ENCODE data around the gene FOXR1. TPM values are rescaled to one million over a fixed set of nuclear protein-coding genes. Genes with fewer than 3 reads are reported as not detected.
A peak's percentile ranks its signal among the peaks of the same experiment; 100 is the strongest.

Gene FOXR1
- total RNA-seq, 1 donor, result not detected

GRCh38 chr11:119030029-119030328 is 58.4 kb downstream of the FOXR1 start:
- no peak for DNase-seq (ENCODE audit: low read depth)

DNA sequence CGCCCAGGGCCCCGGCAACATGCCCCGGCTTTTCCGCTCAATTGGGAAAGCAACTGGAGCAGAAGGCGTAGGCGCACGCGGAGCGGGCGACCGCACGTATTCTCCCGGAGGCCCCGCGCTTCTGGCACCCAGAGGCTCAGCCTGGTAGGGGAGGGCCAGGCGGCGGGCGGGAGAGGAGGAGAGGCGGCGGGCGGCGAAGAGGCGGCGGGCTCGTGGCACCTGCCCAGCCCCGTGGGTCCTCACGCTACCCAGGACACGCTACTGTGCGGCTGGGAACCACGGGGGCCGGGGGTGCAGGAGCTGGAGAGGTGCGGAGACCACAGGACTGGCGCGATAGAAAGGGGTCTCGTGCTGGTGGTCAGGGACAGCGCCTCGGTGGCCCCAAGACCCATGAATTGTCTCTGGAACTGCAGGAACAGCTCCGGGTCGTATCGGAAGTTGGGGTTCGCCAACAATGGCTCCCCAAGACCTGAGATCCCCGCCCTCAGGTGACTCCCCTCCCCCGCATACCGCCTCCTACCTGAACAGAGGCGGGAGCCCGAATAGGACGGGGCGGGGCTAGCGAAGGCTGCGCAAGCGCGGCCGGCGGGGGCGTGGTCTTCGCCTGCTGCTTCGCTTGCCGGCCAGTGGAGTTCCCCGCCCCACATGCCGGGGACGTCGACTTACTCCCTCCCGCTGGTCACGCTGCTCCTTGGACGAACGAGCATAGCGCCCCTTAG is 58.9 kb downstream of the FOXR1 start, which contains the start of gene SLC37A4:
TSS of gene SLC37A4 (minus strand) at position 549 of the 719 bp plus-strand sequence.
- TF ChIP-seq, protein P1, sequence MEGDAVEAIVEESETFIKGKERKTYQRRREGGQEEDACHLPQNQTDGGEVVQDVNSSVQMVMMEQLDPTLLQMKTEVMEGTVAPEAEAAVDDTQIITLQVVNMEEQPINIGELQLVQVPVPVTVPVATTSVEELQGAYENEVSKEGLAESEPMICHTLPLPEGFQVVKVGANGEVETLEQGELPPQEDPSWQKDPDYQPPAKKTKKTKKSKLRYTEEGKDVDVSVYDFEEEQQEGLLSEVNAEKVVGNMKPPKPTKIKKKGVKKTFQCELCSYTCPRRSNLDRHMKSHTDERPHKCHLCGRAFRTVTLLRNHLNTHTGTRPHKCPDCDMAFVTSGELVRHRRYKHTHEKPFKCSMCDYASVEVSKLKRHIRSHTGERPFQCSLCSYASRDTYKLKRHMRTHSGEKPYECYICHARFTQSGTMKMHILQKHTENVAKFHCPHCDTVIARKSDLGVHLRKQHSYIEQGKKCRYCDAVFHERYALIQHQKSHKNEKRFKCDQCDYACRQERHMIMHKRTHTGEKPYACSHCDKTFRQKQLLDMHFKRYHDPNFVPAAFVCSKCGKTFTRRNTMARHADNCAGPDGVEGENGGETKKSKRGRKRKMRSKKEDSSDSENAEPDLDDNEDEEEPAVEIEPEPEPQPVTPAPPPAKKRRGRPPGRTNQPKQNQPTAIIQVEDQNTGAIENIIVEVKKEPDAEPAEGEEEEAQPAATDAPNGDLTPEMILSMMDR (IDR thresholded peaks at IDR 0.05; ENCODE audit: insufficient read depth, low read depth, low read length), result peak; percentile 91
- H3K4me3 ChIP-seq (ENCODE audit: low read depth, low read length), result peak within 1 kb of the TSS; percentile 94
- peak; percentile 98 for DNase-seq (ENCODE audit: low read depth)

More at GRCh38 chr11:119030029-119030328, 58.4 kb downstream of the FOXR1 start:
- peak overlapping the region; percentile 94 for H3K4me3 ChIP-seq (ENCODE audit: low read depth, low read length)
- TF ChIP-seq, protein P1 (IDR thresholded peaks at IDR 0.05; ENCODE audit: insufficient read depth, low read depth, low read length), result no peak

Small RNA genes within 50 kb of the gene (small RNA-seq; reads per million reads assigned to genes)
- gene AP003392.2 (not detected), gene RF00017 (not detected), gene RF00019 (not detected), gene RN7SL688P (not detected)

Other genes starting within 250 kb of the FOXR1 start
- gene DDX6, start 180.6 kb upstream of the FOXR1 start, total RNA-seq, result 91.8 and 132 TPM in 2 replicates
- not detected in 2 replicates for gene CXCR5, start 87.9 kb upstream of the FOXR1 start, total RNA-seq
- gene BCL9L, start 45.8 kb upstream of the FOXR1 start, total RNA-seq, result 28.9 and 29.0 TPM in 2 replicates
- not detected in 2 replicates for gene UPK2, start 15.5 kb upstream of the FOXR1 start, total RNA-seq
- gene CENATAC, start 26.4 kb downstream of the FOXR1 start, total RNA-seq, result 34.5 and 42.8 TPM in 2 replicates
- 886 and 914 TPM in 2 replicates for gene RPS25, start 46.6 kb downstream of the FOXR1 start, total RNA-seq
- 55.4 and 94.6 TPM in 2 replicates for gene TRAPPC4, start 47.0 kb downstream of the FOXR1 start, total RNA-seq
- 9.5 and 13.2 TPM in 2 replicates for gene SLC37A4, start 59.1 kb downstream of the FOXR1 start, total RNA-seq
- 155 and 174 TPM in 2 replicates for gene HYOU1, start 85.4 kb downstream of the FOXR1 start, total RNA-seq
- 24.2 and 24.6 TPM in 2 replicates for gene VPS11, start 96.1 kb downstream of the FOXR1 start, total RNA-seq
- gene HMBS, start 113.1 kb downstream of the FOXR1 start, total RNA-seq, result 11.2 and 13.2 TPM in 2 replicates
- gene DPAGT1, start 130.1 kb downstream of the FOXR1 start, total RNA-seq, result 21.3 and 29.4 TPM in 2 replicates
- 4.5 and 5.6 TPM in 2 replicates for gene C2CD2L, start 135.6 kb downstream of the FOXR1 start, total RNA-seq
- 18.6 and 20.3 TPM in 2 replicates for gene HINFP, start 149.8 kb downstream of the FOXR1 start, total RNA-seq
- under 0.01 and 0.86 TPM in 2 replicates for gene ABCG4, start 177.3 kb downstream of the FOXR1 start, total RNA-seq
- gene NLRX1, start 197.0 kb downstream of the FOXR1 start, total RNA-seq, result 16.4 and 17.7 TPM in 2 replicates
- not detected in 2 replicates for gene NHERF4, start 213.7 kb downstream of the FOXR1 start, total RNA-seq
- gene CBL, start 234.6 kb downstream of the FOXR1 start, total RNA-seq, result 13.2 and 20.7 TPM in 2 replicates